WTC11 (cell line): ENCODE results near the gene TPT1. TPM values are rescaled to one million over a fixed set of nuclear protein-coding genes. Genes with fewer than 3 reads are reported as not detected.
"Not testable (repeated sequence)": the region's sequence is repeated elsewhere in the genome, so short reads cannot be mapped to it uniquely, and the experiment has no call there.

Experiments used
- ATAC-seq: fragments of 200-7000 bp; cut with Tn5 transposase; 2 replicates; pipeline ENCODE4 v1.10.0; 2021; ENCODE audit warnings: mild to moderate bottlenecking, moderate library complexity
- CTCF ChIA-PET: fragments of 300-600 bp; sonication (Branson Sonifier 250); formaldehyde crosslinking; loops from one replicate; lab custom pipeline; 2021; ENCODE audit warnings: antibody characterized with exemption; lab: Charles Lee
- POLR2A ChIA-PET: fragments of 350-600 bp; sonication (Branson Sonifier 250); formaldehyde crosslinking; loops from one replicate; lab custom pipeline; 2021; ENCODE audit warnings: antibody characterized with exemption; lab: Charles Lee
- DNase-seq: peaks from one replicate; pipeline ENCODE4 v3.0.0; 2021; ENCODE audit warnings: low spot score
- H3K27ac Mint-ChIP-seq: 2 replicates; pipeline ENCODE4 v1.8.0; 2021; ENCODE audit warnings: mixed read lengths
- H3K27me3 Mint-ChIP-seq: 2 replicates; pipeline ENCODE4 v1.8.0; 2021; ENCODE audit warnings: low read depth, mild to moderate bottlenecking, moderate library complexity, mixed read lengths
- H3K36me3 Mint-ChIP-seq: 2 replicates; pipeline ENCODE4 v1.8.0; 2021; ENCODE audit warnings: mixed read lengths
- H3K4me1 Mint-ChIP-seq: 2 replicates; pipeline ENCODE4 v1.8.0; 2022; ENCODE audit warnings: mixed read lengths
- H3K4me3 Mint-ChIP-seq: 2 replicates; pipeline ENCODE4 v1.8.0; 2021; ENCODE audit warnings: mild to moderate bottlenecking, moderate library complexity, mixed read lengths
- H3K9me3 Mint-ChIP-seq: 2 replicates; pipeline ENCODE4 v1.8.0; 2021; ENCODE audit warnings: mixed read lengths
- AR ChIP-seq: fragments of 250-450 bp; sonication (Bioruptor Pico); IDR thresholded peaks from 2 replicates; pipeline ENCODE4 v1.9.0; 2021; ENCODE audit warnings: mild to moderate bottlenecking
- ATF3 ChIP-seq: sonication (generic); formaldehyde crosslinking; conservative IDR thresholded peaks from 2 replicates; pipeline ENCODE4 v1.8.1; 2022; ENCODE audit warnings: mild to moderate bottlenecking, missing genetic modification reagents
- CREM ChIP-seq: sonication (generic); formaldehyde crosslinking; IDR thresholded peaks from 2 replicates; pipeline ENCODE4 v1.8.1; 2022; ENCODE audit warnings: mild to moderate bottlenecking, missing genetic modification reagents, moderate library complexity
- E2F5 ChIP-seq: sonication (generic); formaldehyde crosslinking; IDR thresholded peaks from 2 replicates; pipeline ENCODE4 v1.8.1; 2022; ENCODE audit warnings: mild to moderate bottlenecking, moderate library complexity, missing genetic modification reagents
- ELF4 ChIP-seq: sonication (generic); formaldehyde crosslinking; IDR thresholded peaks from 2 replicates; pipeline ENCODE4 v1.8.1; 2022; ENCODE audit warnings: low read depth, mild to moderate bottlenecking, moderate library complexity, missing genetic modification reagents
- ETV6 ChIP-seq: sonication (generic); formaldehyde crosslinking; IDR thresholded peaks from 2 replicates; pipeline ENCODE4 v1.8.1; 2022; ENCODE audit warnings: mild to moderate bottlenecking, missing genetic modification reagents
- FOXP1 ChIP-seq: sonication (generic); formaldehyde crosslinking; IDR thresholded peaks from 2 replicates; pipeline ENCODE4 v1.8.0; 2022; ENCODE audit warnings: missing genetic modification reagents, mild to moderate bottlenecking, moderate library complexity, borderline replicate concordance
- GABPB1 ChIP-seq: sonication (generic); formaldehyde crosslinking; IDR thresholded peaks from 2 replicates; pipeline ENCODE4 v1.8.1; 2023; ENCODE audit warnings: mild to moderate bottlenecking, missing genetic modification reagents
- MYBL2 ChIP-seq: sonication (generic); formaldehyde crosslinking; IDR thresholded peaks from 2 replicates; pipeline ENCODE4 v1.8.1; 2023; ENCODE audit warnings: mild to moderate bottlenecking, moderate library complexity, missing genetic modification reagents
- NFYB ChIP-seq: sonication (generic); formaldehyde crosslinking; conservative IDR thresholded peaks from 2 replicates; pipeline ENCODE4 v1.8.0; 2022; ENCODE audit warnings: low read depth, missing genetic modification reagents
- OVOL2 ChIP-seq: fragments of 250-450 bp; sonication (Bioruptor Pico); IDR thresholded peaks from 2 replicates; pipeline ENCODE4 v1.9.0; 2021; ENCODE audit warnings: mild to moderate bottlenecking, borderline replicate concordance
- PRDM15 ChIP-seq: sonication (generic); formaldehyde crosslinking; IDR thresholded peaks from 2 replicates; pipeline ENCODE4 v1.8.0; 2022; ENCODE audit warnings: missing genetic modification reagents
- PRRX2 ChIP-seq: fragments of 250-450 bp; sonication (Bioruptor Pico); IDR thresholded peaks from 2 replicates; pipeline ENCODE4 v1.8.0; 2021; ENCODE audit warnings: mild to moderate bottlenecking
- ZNF138 ChIP-seq: sonication (generic); formaldehyde crosslinking; conservative IDR thresholded peaks from 2 replicates; pipeline ENCODE4 v1.8.1; 2022; ENCODE audit warnings: mild to moderate bottlenecking, moderate library complexity, missing genetic modification reagents
- ZNF423 ChIP-seq: fragments of 250-450 bp; sonication (Bioruptor Pico); IDR thresholded peaks from 2 replicates; pipeline ENCODE4 v2.1.2; 2022; ENCODE audit warnings: mild to moderate bottlenecking, moderate library complexity
- ZNF671 ChIP-seq: fragments of 250-450 bp; sonication (Bioruptor Pico); IDR thresholded peaks from 2 replicates; pipeline ENCODE4 v1.8.0; 2021; ENCODE audit warnings: mild to moderate bottlenecking
- total RNA-seq: library from RNA; stranded (reverse); gene quantifications from 3 replicates; pipeline ENCODE4 v1.2.3, GENCODE V29; 2021
- TF ChIP-seq, protein P1 (sequence below): sonication (generic); formaldehyde crosslinking; IDR thresholded peaks from 2 replicates; pipeline ENCODE4 v1.8.0; 2022; ENCODE audit warnings: mild to moderate bottlenecking, missing genetic modification reagents
- TF ChIP-seq, protein P2 (sequence below): sonication (generic); formaldehyde crosslinking; IDR thresholded peaks from 2 replicates; pipeline ENCODE4 v1.8.0; 2022; ENCODE audit warnings: mild to moderate bottlenecking, missing genetic modification reagents
- TF ChIP-seq, protein P3 (sequence below): sonication (generic); formaldehyde crosslinking; IDR thresholded peaks from 2 replicates; pipeline ENCODE4 v1.8.1; 2022; ENCODE audit warnings: mild to moderate bottlenecking, missing genetic modification reagents, moderate library complexity, borderline replicate concordance

The TPT1 gene
- total RNA-seq, 1 experiment from 2014 or later = 1,861 TPM

GRCh38 chr13:45301263-45301662 lies 39.7 kb downstream of the TPT1 start (continued):
- TF ChIP-seq NFYB (CRISPR knock-in tag) = no peak
- no peak for TF ChIP-seq ELF4 (CRISPR knock-in tag)
- TF ChIP-seq, protein P1, sequence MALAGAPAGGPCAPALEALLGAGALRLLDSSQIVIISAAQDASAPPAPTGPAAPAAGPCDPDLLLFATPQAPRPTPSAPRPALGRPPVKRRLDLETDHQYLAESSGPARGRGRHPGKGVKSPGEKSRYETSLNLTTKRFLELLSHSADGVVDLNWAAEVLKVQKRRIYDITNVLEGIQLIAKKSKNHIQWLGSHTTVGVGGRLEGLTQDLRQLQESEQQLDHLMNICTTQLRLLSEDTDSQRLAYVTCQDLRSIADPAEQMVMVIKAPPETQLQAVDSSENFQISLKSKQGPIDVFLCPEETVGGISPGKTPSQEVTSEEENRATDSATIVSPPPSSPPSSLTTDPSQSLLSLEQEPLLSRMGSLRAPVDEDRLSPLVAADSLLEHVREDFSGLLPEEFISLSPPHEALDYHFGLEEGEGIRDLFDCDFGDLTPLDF (CRISPR knock-in tag) = no peak
- TF ChIP-seq MYBL2 (CRISPR knock-in tag) = no peak
- no peak for TF ChIP-seq CREM (CRISPR knock-in tag)

GRCh38 chr13:45300190-45300985 lies 40.6 kb downstream of the TPT1 start:
- no peaks in the 10 kb centered on the region for H3K36me3 Mint-ChIP-seq
- ATAC-seq (no peak; the same call in 1 of the 2 replicates), DNase-seq (no peak)
- POLR2A ChIA-PET = no interaction called here
- H3K4me3 Mint-ChIP-seq = no peak overlapping the region
- H3K4me1 Mint-ChIP-seq = peaks cover 24% of the 10 kb centered on the region
- H3K27me3 Mint-ChIP-seq = no peaks in the 10 kb centered on the region
- CTCF ChIA-PET = interaction anchor here (0.6 to 1.2 kb wide), 2 partner anchors 19 to 71 kb away, joined by 3 to 4 read pairs; no protein-coding TSS in a partner anchor
- TF ChIP-seq, protein P2, sequence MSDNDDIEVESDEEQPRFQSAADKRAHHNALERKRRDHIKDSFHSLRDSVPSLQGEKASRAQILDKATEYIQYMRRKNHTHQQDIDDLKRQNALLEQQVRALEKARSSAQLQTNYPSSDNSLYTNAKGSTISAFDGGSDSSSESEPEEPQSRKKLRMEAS = no peak
- TF ChIP-seq PRRX2 (CRISPR knock-in tag) (no peak), ETV6 (CRISPR knock-in tag) (no peak)
- TF ChIP-seq, protein P3, sequence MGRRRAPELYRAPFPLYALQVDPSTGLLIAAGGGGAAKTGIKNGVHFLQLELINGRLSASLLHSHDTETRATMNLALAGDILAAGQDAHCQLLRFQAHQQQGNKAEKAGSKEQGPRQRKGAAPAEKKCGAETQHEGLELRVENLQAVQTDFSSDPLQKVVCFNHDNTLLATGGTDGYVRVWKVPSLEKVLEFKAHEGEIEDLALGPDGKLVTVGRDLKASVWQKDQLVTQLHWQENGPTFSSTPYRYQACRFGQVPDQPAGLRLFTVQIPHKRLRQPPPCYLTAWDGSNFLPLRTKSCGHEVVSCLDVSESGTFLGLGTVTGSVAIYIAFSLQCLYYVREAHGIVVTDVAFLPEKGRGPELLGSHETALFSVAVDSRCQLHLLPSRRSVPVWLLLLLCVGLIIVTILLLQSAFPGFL (CRISPR knock-in tag) = no peak
- H3K27ac Mint-ChIP-seq = no peak overlapping the region
- no peaks in the 10 kb centered on the region for H3K9me3 Mint-ChIP-seq

DNA sequence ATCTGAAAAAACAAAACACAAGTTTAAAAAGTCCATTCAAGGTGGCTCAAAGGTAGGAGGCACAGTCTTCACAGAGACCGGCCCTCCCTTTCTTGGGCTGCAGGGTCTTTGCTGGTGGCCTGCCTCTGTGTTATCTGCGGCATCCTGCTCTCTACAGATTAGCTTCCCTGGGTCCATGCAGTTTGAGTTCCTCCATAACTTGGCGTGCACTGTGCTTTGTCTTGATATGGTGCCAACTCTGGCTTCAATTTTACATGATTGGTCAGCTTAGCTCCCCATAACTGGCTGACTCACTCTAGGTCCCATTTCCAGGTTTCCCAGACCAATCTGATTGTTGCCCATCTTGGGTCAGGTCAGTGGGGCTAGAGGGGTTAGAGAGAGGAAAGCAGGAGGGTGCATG lies 41.8 kb downstream of the TPT1 start:
- TF ChIP-seq ZNF671 (CRISPR knock-in tag) (no peak), ZNF423 (CRISPR knock-in tag) (no peak), AR (CRISPR knock-in tag) (no peak), OVOL2 (CRISPR knock-in tag) (no peak), GABPB1 (CRISPR knock-in tag) (no peak), FOXP1 (CRISPR knock-in tag) (no peak), ZNF138 (CRISPR knock-in tag) (no peak), ATF3 (CRISPR knock-in tag) (no peak), PRDM15 (CRISPR knock-in tag) (no peak), E2F5 (CRISPR knock-in tag) (no peak)
- TF ChIP-seq, all 79 proteins: peak for 0
- H3K36me3 Mint-ChIP-seq = no peaks in the 10 kb centered on the region
- CTCF ChIA-PET = interaction anchor here (0.8 to 1.2 kb wide), 2 partner anchors 18 to 252 kb away, joined by 4 to 5 read pairs; no protein-coding TSS in a partner anchor
- H3K9me3 Mint-ChIP-seq = no peaks in the 10 kb centered on the region
- no peak overlapping the region for H3K4me3 Mint-ChIP-seq
- H3K27me3 Mint-ChIP-seq = no peaks in the 10 kb centered on the region
- POLR2A ChIA-PET = no interaction called here
- no peak overlapping the region for H3K27ac Mint-ChIP-seq
- DNase-seq (no peak), ATAC-seq (0 out of 2 replicates have a peak, but pooled peaks have one; percentile 10)
- peaks cover 21% of the 10 kb centered on the region for H3K4me1 Mint-ChIP-seq

DNA sequence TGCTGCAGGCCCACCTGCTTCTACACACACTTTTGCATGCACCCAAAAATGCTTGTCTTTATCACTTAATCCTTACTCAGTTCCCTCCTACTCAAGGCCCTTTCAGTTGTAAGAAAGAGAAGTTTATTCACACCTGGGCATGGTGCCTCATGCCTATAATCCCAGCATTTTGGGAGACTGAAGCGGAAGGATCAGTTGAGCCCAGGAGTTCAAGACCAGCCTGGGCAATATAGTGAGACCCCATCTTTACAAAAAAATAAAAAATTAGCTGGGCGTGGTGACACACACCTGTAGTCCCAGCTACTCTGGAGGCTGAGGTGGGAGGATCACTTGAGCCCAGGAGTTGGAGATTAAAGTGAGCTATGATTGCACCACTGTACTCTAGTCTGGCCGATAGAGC lies 42.4 kb downstream of the TPT1 start:
- POLR2A ChIA-PET, H3K27ac Mint-ChIP-seq, H3K36me3 Mint-ChIP-seq, DNase-seq, ATAC-seq, H3K27me3 Mint-ChIP-seq, H3K9me3 Mint-ChIP-seq, H3K4me3 Mint-ChIP-seq: not testable (repeated sequence)
- CTCF ChIA-PET = interaction anchor here (1.6 kb wide), 1 partner anchor 17 kb away, joined by 6 read pairs; no protein-coding TSS in a partner anchor
- peaks cover 21% of the 10 kb centered on the region for H3K4me1 Mint-ChIP-seq
